OCI-LY7 (cell line): ENCODE measurements around the gene PCCA.

Source experiments
- EZH2phosphoT487 ChIP-seq: fragments of 200-600 bp; sonication (generic); IDR thresholded peaks from 2 replicates; pipeline ENCODE4 v1.6.1; 2018; ENCODE audit warnings: low read depth, borderline replicate concordance, mild to moderate bottlenecking, mixed run types, antibody characterized with exemption, low read length, moderate library complexity, mixed read lengths
- TF ChIP-seq, protein P1 (sequence below): fragments of 200-600 bp; sonication (generic); conservative IDR thresholded peaks from 2 replicates; pipeline ENCODE4 v1.5.1; 2014; ENCODE audit warnings: mild to moderate bottlenecking, antibody characterized with exemption, low read length, moderate library complexity, mixed read lengths

DNA sequence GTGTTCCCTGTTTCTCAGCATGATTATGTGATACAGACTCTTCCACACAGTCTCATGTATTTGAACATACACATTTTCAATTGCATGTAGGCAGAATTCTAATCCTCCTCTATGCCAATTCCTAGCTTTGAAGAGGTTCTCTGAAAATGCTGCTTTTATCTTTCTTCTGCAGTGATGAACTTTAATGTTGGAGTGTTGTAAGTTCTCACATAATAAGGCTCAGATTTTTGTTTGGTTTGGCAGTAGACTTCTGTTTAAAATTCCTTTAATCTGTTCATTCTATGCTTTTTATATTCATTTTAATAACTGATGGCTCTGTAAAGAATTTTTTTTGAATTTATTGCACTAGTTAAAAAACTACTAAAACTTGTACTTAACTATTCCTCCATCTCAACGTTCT is 273.9 kb downstream of the PCCA start:
- TF ChIP-seq, protein P1, sequence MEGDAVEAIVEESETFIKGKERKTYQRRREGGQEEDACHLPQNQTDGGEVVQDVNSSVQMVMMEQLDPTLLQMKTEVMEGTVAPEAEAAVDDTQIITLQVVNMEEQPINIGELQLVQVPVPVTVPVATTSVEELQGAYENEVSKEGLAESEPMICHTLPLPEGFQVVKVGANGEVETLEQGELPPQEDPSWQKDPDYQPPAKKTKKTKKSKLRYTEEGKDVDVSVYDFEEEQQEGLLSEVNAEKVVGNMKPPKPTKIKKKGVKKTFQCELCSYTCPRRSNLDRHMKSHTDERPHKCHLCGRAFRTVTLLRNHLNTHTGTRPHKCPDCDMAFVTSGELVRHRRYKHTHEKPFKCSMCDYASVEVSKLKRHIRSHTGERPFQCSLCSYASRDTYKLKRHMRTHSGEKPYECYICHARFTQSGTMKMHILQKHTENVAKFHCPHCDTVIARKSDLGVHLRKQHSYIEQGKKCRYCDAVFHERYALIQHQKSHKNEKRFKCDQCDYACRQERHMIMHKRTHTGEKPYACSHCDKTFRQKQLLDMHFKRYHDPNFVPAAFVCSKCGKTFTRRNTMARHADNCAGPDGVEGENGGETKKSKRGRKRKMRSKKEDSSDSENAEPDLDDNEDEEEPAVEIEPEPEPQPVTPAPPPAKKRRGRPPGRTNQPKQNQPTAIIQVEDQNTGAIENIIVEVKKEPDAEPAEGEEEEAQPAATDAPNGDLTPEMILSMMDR, result no peak
- no peak for TF ChIP-seq EZH2phosphoT487
